ENCODE measurements around the gene ERMP1.

Gene ERMP1

GRCh38 chr9:5764130-5764868, 68.6 kb downstream of the ERMP1 start:
- H3K36me3 ChIP-seq (ENCODE audit: control insufficient read depth in 1 of 2, insufficient read depth in 2 of 2, low read length in 2 of 2): peaks cover 43 to 60% of the 10 kb centered on the region in 2 donors
- no peaks in the 10 kb centered on the region for H3K4me1 ChIP-seq (ENCODE audit: control insufficient read depth in 1 of 2, insufficient read depth in 2 of 2, low read length in 2 of 2)
- no peaks in the 10 kb centered on the region for H3K27me3 ChIP-seq (ENCODE audit: control insufficient read depth in 1 of 2, insufficient read depth in 2 of 2, low read length in 2 of 2)
- H3K4me3 ChIP-seq (ENCODE audit: low read depth in 1 of 2, low read length in 2 of 2): no peak overlapping the region
- no peak overlapping the region for H3K9ac ChIP-seq (ENCODE audit: low read depth in 1 of 2, low read length in 2 of 2)
- H3K27ac ChIP-seq (ENCODE audit: low read depth, low read length): no peak overlapping the region
- no peaks in the 10 kb centered on the region for H3K9me3 ChIP-seq (ENCODE audit: control insufficient read depth in 1 of 2, low read length in 2 of 2)

DNA sequence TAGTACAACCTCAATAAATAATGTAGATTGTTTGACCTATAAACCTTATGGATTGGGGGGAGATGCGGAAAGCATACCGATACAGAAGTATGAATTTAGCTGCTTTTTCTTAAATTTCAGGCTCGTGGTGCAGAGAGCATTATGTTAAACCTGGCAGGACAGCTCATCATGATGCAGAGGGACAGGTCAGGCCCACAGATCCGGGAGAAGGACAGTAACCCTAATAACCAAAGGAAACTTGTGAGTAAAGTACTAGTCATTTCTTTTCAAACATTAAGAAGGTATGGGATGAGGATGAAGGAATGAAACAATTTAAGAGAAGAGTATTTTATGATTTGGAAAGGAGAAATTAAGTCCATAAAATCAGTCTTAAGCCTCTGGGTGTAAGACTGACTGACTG, 70.5 kb downstream of the ERMP1 start:
- Histone ChIP-seq H3K4me3 (ENCODE audit: low read depth in 1 of 2, low read length in 2 of 2) (no peak overlapping the region), H3K27ac (ENCODE audit: low read depth, low read length) (no peak overlapping the region), H3K36me3 (ENCODE audit: control insufficient read depth in 1 of 2, insufficient read depth in 2 of 2, low read length in 2 of 2) (peaks cover 30 to 62% of the 10 kb centered on the region in 2 donors), H3K4me1 (ENCODE audit: control insufficient read depth in 1 of 2, insufficient read depth in 2 of 2, low read length in 2 of 2) (no peaks in the 10 kb centered on the region), H3K27me3 (ENCODE audit: control insufficient read depth in 1 of 2, insufficient read depth in 2 of 2, low read length in 2 of 2) (no peaks in the 10 kb centered on the region), H3K9ac (ENCODE audit: low read depth in 1 of 2, low read length in 2 of 2) (no peak overlapping the region), H3K9me3 (ENCODE audit: control insufficient read depth in 1 of 2, low read length in 2 of 2) (no peaks in the 10 kb centered on the region)

DNA sequence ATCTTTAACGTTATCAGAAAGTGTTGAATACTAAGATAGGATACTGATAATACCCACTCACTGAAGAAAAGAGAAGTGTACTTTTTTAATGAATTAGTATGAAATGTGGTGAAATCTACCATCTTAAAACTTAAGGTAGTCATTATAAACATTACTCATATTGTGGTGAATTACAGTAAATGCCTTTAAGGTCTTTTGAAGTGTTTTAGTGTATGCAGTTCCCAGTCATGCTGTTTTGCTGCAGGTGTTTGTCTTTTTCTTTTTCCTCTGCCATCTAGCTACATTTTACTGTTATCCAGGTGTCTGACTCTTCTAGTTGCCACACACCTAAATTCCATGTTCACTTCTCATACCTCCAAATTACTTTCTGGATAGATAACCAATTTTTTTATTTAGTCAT, 72.6 kb downstream of the ERMP1 start:
- no peaks in the 10 kb centered on the region for H3K4me1 ChIP-seq (ENCODE audit: control insufficient read depth in 1 of 2, insufficient read depth in 2 of 2, low read length in 2 of 2)
- no peak overlapping the region for H3K9ac ChIP-seq (ENCODE audit: low read depth in 1 of 2, low read length in 2 of 2)
- no peak overlapping the region for H3K27ac ChIP-seq (ENCODE audit: low read depth, low read length)
- no peaks in the 10 kb centered on the region for H3K27me3 ChIP-seq (ENCODE audit: control insufficient read depth in 1 of 2, insufficient read depth in 2 of 2, low read length in 2 of 2)
- no peaks in the 10 kb centered on the region for H3K9me3 ChIP-seq (ENCODE audit: control insufficient read depth in 1 of 2, low read length in 2 of 2)
- H3K4me3 ChIP-seq (ENCODE audit: low read depth in 1 of 2, low read length in 2 of 2): no peak overlapping the region
- H3K36me3 ChIP-seq (ENCODE audit: control insufficient read depth in 1 of 2, insufficient read depth in 2 of 2, low read length in 2 of 2): peaks cover 27 to 48% of the 10 kb centered on the region in 2 donors

DNA sequence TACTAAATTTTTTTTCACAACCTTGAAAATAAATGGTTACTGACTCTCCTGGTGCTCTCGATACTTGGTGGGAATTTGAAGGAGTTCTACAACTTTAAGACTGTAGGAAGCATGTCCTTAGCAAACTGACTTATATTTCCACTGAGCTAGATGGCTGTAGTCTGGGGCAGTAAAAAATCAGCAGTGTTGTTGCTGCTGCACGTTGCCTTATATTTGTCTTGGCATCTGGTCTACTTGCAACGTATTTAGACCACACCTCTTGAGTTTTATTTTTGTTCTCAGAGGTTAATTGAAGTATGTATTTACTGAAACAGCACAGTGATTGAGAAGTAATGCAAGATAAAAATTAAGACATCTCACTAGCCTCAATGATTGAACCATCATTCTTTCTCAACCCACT, 76.3 kb downstream of the ERMP1 start:
- no peaks in the 10 kb centered on the region for H3K4me1 ChIP-seq (ENCODE audit: control insufficient read depth in 1 of 2, insufficient read depth in 2 of 2, low read length in 2 of 2)
- peaks cover 17 to 19% of the 10 kb centered on the region in 2 donors for H3K36me3 ChIP-seq (ENCODE audit: control insufficient read depth in 1 of 2, insufficient read depth in 2 of 2, low read length in 2 of 2)
- H3K27me3 ChIP-seq (ENCODE audit: control insufficient read depth in 1 of 2, insufficient read depth in 2 of 2, low read length in 2 of 2): no peaks in the 10 kb centered on the region
- H3K4me3 ChIP-seq (ENCODE audit: low read depth in 1 of 2, low read length in 2 of 2): no peak overlapping the region
- no peaks in the 10 kb centered on the region for H3K9me3 ChIP-seq (ENCODE audit: control insufficient read depth in 1 of 2, low read length in 2 of 2)
- H3K27ac ChIP-seq (ENCODE audit: low read depth, low read length): no peak overlapping the region
- no peak overlapping the region for H3K9ac ChIP-seq (ENCODE audit: low read depth in 1 of 2, low read length in 2 of 2)

DNA sequence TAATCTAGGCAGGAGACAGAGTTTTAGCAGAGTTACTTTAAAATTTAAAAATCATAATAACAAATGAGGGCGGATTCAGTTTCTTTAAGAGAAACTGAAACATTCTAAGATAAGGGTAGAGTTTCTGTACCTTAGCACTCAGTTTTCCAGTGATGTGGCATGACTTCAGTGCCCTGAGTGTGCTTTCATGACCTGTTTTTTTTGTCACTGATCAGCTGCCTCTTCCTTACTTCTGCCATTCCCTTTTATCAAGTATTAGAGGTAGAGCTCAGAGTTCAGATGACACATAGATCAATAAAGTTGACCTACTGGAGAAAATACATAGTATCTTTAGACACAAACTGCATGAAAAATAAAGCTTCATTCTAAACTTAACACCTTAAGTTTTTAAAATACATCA, 82.3 kb downstream of the ERMP1 start:
- no peaks in the 10 kb centered on the region for H3K4me1 ChIP-seq (ENCODE audit: control insufficient read depth in 1 of 2, insufficient read depth in 2 of 2, low read length in 2 of 2)
- no peak overlapping the region for H3K4me3 ChIP-seq (ENCODE audit: low read depth in 1 of 2, low read length in 2 of 2)
- no peaks in the 10 kb centered on the region for H3K9me3 ChIP-seq (ENCODE audit: control insufficient read depth in 1 of 2, low read length in 2 of 2)
- H3K9ac ChIP-seq (ENCODE audit: low read depth in 1 of 2, low read length in 2 of 2): no peak overlapping the region
- peaks cover 12 to 27% of the 10 kb centered on the region in 2 donors for H3K36me3 ChIP-seq (ENCODE audit: control insufficient read depth in 1 of 2, insufficient read depth in 2 of 2, low read length in 2 of 2)
- H3K27me3 ChIP-seq (ENCODE audit: control insufficient read depth in 1 of 2, insufficient read depth in 2 of 2, low read length in 2 of 2): no peaks in the 10 kb centered on the region
- no peak overlapping the region for H3K27ac ChIP-seq (ENCODE audit: low read depth, low read length)

DNA sequence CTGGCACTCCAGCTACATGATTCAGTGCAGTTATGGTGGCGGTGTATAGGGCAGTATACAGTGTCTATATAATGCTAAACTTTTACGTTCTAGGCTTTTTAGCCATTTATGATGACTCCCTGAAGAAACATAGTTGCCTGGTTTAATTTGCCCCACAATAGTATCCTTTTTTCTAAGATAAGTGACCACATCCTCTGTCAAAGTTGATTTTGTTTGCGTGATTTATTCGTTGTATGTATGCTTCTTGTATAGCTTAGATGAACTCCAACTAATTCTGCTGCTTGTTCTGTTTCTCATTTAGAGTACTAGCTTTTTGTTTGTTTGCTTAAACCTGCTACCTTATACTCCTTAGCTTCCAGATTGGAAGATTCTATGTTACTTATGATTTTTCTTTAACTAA, 83.6 kb downstream of the ERMP1 start:
- Histone ChIP-seq H3K27ac (ENCODE audit: low read depth, low read length) (no peak overlapping the region), H3K9ac (ENCODE audit: low read depth in 1 of 2, low read length in 2 of 2) (no peak overlapping the region), H3K9me3 (ENCODE audit: control insufficient read depth in 1 of 2, low read length in 2 of 2) (no peaks in the 10 kb centered on the region), H3K27me3 (ENCODE audit: control insufficient read depth in 1 of 2, insufficient read depth in 2 of 2, low read length in 2 of 2) (no peaks in the 10 kb centered on the region), H3K4me3 (ENCODE audit: low read depth in 1 of 2, low read length in 2 of 2) (no peak overlapping the region), H3K4me1 (ENCODE audit: control insufficient read depth in 1 of 2, insufficient read depth in 2 of 2, low read length in 2 of 2) (no peaks in the 10 kb centered on the region), H3K36me3 (ENCODE audit: control insufficient read depth in 1 of 2, insufficient read depth in 2 of 2, low read length in 2 of 2) (peaks cover 14 to 36% of the 10 kb centered on the region in 2 donors)

GRCh38 chr9:5748438-5748837, 84.5 kb downstream of the ERMP1 start:
- H3K9me3 ChIP-seq (ENCODE audit: control insufficient read depth in 1 of 2, low read length in 2 of 2): no peaks in the 10 kb centered on the region
- H3K9ac ChIP-seq (ENCODE audit: low read depth in 1 of 2, low read length in 2 of 2): no peak overlapping the region
- H3K4me1 ChIP-seq (ENCODE audit: control insufficient read depth in 1 of 2, insufficient read depth in 2 of 2, low read length in 2 of 2): no peaks in the 10 kb centered on the region
- peaks cover 14 to 37% of the 10 kb centered on the region in 2 donors for H3K36me3 ChIP-seq (ENCODE audit: control insufficient read depth in 1 of 2, insufficient read depth in 2 of 2, low read length in 2 of 2)
- H3K27ac ChIP-seq (ENCODE audit: low read depth, low read length): no peak overlapping the region
- no peaks in the 10 kb centered on the region for H3K27me3 ChIP-seq (ENCODE audit: control insufficient read depth in 1 of 2, insufficient read depth in 2 of 2, low read length in 2 of 2)
- H3K4me3 ChIP-seq (ENCODE audit: low read depth in 1 of 2, low read length in 2 of 2): no peak overlapping the region

DNA sequence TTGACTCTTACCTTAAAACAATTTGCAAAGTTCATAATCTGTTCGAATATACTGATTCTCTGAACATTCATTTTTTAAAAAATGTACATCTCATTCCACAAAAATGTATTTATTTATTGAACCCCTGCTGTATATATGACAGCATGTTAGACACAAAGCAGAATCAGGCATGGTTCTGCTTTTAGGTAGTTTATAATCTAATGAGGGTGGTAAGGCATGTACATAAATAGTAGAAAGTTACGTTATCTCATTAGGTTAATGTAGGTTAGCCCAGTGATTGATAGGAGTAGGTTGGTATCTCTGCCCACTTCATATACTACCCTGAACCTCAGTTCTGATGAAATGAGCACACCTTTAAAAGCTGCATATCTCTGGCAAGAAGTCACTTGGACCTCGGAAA, 89.8 kb downstream of the ERMP1 start:
- H3K27ac ChIP-seq (ENCODE audit: low read depth, low read length): no peak overlapping the region
- H3K4me1 ChIP-seq (ENCODE audit: control insufficient read depth in 1 of 2, insufficient read depth in 2 of 2, low read length in 2 of 2): no peaks in the 10 kb centered on the region
- no peaks in the 10 kb centered on the region for H3K27me3 ChIP-seq (ENCODE audit: control insufficient read depth in 1 of 2, insufficient read depth in 2 of 2, low read length in 2 of 2)

GRCh38 chr9:5736563-5737346, 96.2 kb downstream of the ERMP1 start:
- no peaks in the 10 kb centered on the region for H3K4me1 ChIP-seq (ENCODE audit: control insufficient read depth in 1 of 2, insufficient read depth in 2 of 2, low read length in 2 of 2)
- H3K27ac ChIP-seq (ENCODE audit: low read depth, low read length): no peak overlapping the region
- H3K9me3 ChIP-seq (ENCODE audit: control insufficient read depth in 1 of 2, low read length in 2 of 2): no peaks in the 10 kb centered on the region
- no peak overlapping the region for H3K9ac ChIP-seq (ENCODE audit: low read depth in 1 of 2, low read length in 2 of 2)
- peaks cover 19 to 26% of the 10 kb centered on the region in 2 donors for H3K36me3 ChIP-seq (ENCODE audit: control insufficient read depth in 1 of 2, insufficient read depth in 2 of 2, low read length in 2 of 2)
- H3K4me3 ChIP-seq (ENCODE audit: low read depth in 1 of 2, low read length in 2 of 2): no peak overlapping the region
- no peaks in the 10 kb centered on the region for H3K27me3 ChIP-seq (ENCODE audit: control insufficient read depth in 1 of 2, insufficient read depth in 2 of 2, low read length in 2 of 2)

More for the DNA sequence above, 89.8 kb downstream of the ERMP1 start:
- H3K4me3 ChIP-seq (ENCODE audit: low read depth in 1 of 2, low read length in 2 of 2): no peak overlapping the region
- H3K9me3 ChIP-seq (ENCODE audit: control insufficient read depth in 1 of 2, low read length in 2 of 2): no peaks in the 10 kb centered on the region
- no peak overlapping the region for H3K9ac ChIP-seq (ENCODE audit: low read depth in 1 of 2, low read length in 2 of 2)
- peaks cover 19 to 36% of the 10 kb centered on the region in 2 donors for H3K36me3 ChIP-seq (ENCODE audit: control insufficient read depth in 1 of 2, insufficient read depth in 2 of 2, low read length in 2 of 2)

GRCh38 chr9:5735072-5735471, 97.8 kb downstream of the ERMP1 start:
- Histone ChIP-seq H3K4me1 (ENCODE audit: control insufficient read depth in 1 of 2, insufficient read depth in 2 of 2, low read length in 2 of 2) (no peaks in the 10 kb centered on the region), H3K9ac (ENCODE audit: low read depth in 1 of 2, low read length in 2 of 2) (no peak overlapping the region), H3K27ac (ENCODE audit: low read depth, low read length) (no peak overlapping the region), H3K4me3 (ENCODE audit: low read depth in 1 of 2, low read length in 2 of 2) (no peak overlapping the region), H3K9me3 (ENCODE audit: control insufficient read depth in 1 of 2, low read length in 2 of 2) (no peaks in the 10 kb centered on the region), H3K27me3 (ENCODE audit: control insufficient read depth in 1 of 2, insufficient read depth in 2 of 2, low read length in 2 of 2) (no peaks in the 10 kb centered on the region), H3K36me3 (ENCODE audit: control insufficient read depth in 1 of 2, insufficient read depth in 2 of 2, low read length in 2 of 2) (peaks cover 19 to 24% of the 10 kb centered on the region in 2 donors)
